Stomach (tissue), 4 donors: ENCODE measurements around the gene NFKBIZ.

Experiments used
- CTCF ChIP-seq, 7 experiments: fragments of 450-650 bp in 4 of 7; fragments of 200-600 bp in 3 of 7; sonication (generic) in 3 of 7; IDR thresholded peaks; one replicate each; pipeline ENCODE4 v1.5.1; 2016 to 2019; ENCODE audit warnings: antibody characterized with exemption in 7 of 7, control low read depth in 2 of 7, mild to moderate bottlenecking in 1 of 7
- EP300 ChIP-seq: sonication (generic); formaldehyde crosslinking; IDR thresholded peaks from one replicate; pipeline ENCODE4 v1.6.1; 2017; ENCODE audit warnings: antibody characterized with exemption
- POLR2A ChIP-seq, 4 donors: fragments of 450-650 bp; IDR thresholded peaks; one replicate each; pipeline ENCODE4 v1.6.1; 2016; ENCODE audit warnings: antibody characterized with exemption in 4 of 4, control low read depth in 2 of 4, mild to moderate bottlenecking in 1 of 4, moderate library complexity in 1 of 4

GRCh38 chr3:101827211-101828174 is 21.8 kb upstream of the NFKBIZ start:
- peak in 2 of 4 donors; percentile 41 to 43 for TF ChIP-seq POLR2A (IDR thresholded peaks at IDR 0.05)
- no peak for TF ChIP-seq CTCF (IDR thresholded peaks at IDR 0.05)
- TF ChIP-seq EP300: no peak
